ENCODE data around the gene PANK1.

Gene PANK1

GRCh38 chr10:89615824-89616223, 29.2 kb downstream of the PANK1 start:
- DNase-seq = peak in 1 of 2 experiments; percentile 26

GRCh38 chr10:89615112-89615511, 29.9 kb downstream of the PANK1 start:
- DNase-seq = no peak

GRCh38 chr10:89613582-89613981, 31.5 kb downstream of the PANK1 start:
- no peak for DNase-seq

- no peak for DNase-seq
Observed at GRCh38 chr10:89611282-89611681, 33.8 kb downstream of the PANK1 start.

- DNase-seq = no peak
Observed at GRCh38 chr10:89609833-89610346, 35.2 kb downstream of the PANK1 start.

GRCh38 chr10:89604200-89604599, 40.8 kb downstream of the PANK1 start:
- DNase-seq = no peak

- DNase-seq = no peak
Observed at GRCh38 chr10:89602919-89603318, 42.1 kb downstream of the PANK1 start.

GRCh38 chr10:89601728-89602361, 43.2 kb downstream of the PANK1 start:
- DNase-seq = no peak

- no peak for DNase-seq
Observed at GRCh38 chr10:89600041-89600440, 45.0 kb downstream of the PANK1 start.

- no peak for DNase-seq
Observed at GRCh38 chr10:89593043-89593442, 52.0 kb downstream of the PANK1 start.

GRCh38 chr10:89592539-89592938, 52.5 kb downstream of the PANK1 start:
- no peak for DNase-seq

GRCh38 chr10:89591796-89592271, 53.2 kb downstream of the PANK1 start:
- DNase-seq = no peak

GRCh38 chr10:89591111-89591795, 53.8 kb downstream of the PANK1 start:
- DNase-seq = no peak

GRCh38 chr10:89590326-89590725, 54.7 kb downstream of the PANK1 start:
- no peak for DNase-seq

GRCh38 chr10:89589101-89589720, 55.8 kb downstream of the PANK1 start:
- no peak for DNase-seq

- no peak for DNase-seq
Observed at GRCh38 chr10:89588671-89589070, 56.4 kb downstream of the PANK1 start.

GRCh38 chr10:89582022-89582421, 63.0 kb downstream of the PANK1 start:
- no peak for DNase-seq

GRCh38 chr10:89580243-89580642, 64.8 kb downstream of the PANK1 start:
- no peak for DNase-seq

GRCh38 chr10:89576696-89577095, 68.3 kb downstream of the PANK1 start:
- DNase-seq = no peak

- no peak for DNase-seq
Observed at GRCh38 chr10:89576022-89576421, 69.0 kb downstream of the PANK1 start.

- no peak for DNase-seq
Observed at GRCh38 chr10:89575031-89575430, 70.0 kb downstream of the PANK1 start.

- no peak for DNase-seq
Observed at GRCh38 chr10:89574368-89574767, 70.7 kb downstream of the PANK1 start.

- DNase-seq = no peak
Observed at GRCh38 chr10:89567576-89568245, 77.3 kb downstream of the PANK1 start.

Measured in Kasumi-1 (cell line).